CD4-positive, alpha-beta T cell (primary cell): Measurements from ENCODE around the gene NPBWR2. TPM values are rescaled to one million over a fixed set of nuclear protein-coding genes. Genes with fewer than 3 reads are reported as not detected.

Source experiments
- ATAC-seq: fragments of 200-7000 bp; cut with Tn5 transposase; one replicate; pipeline ENCODE4 v1.10.0; 2022; ENCODE audit warnings: mild to moderate bottlenecking; ENCODE audit not compliant: poor library complexity
- CTCF ChIA-PET: fragments of 350-600 bp; sonication (Branson Sonifier 250); formaldehyde crosslinking; loops from one replicate; lab custom pipeline; 2021; ENCODE audit warnings: antibody characterized with exemption, inconsistent platforms; lab: Charles Lee
- POLR2A ChIA-PET: fragments of 350-600 bp; sonication (Branson Sonifier 250); formaldehyde crosslinking; loops from one replicate; lab custom pipeline; 2021; ENCODE audit warnings: antibody characterized with exemption, inconsistent platforms; lab: Charles Lee
- DNase-seq, 14 experiments: peaks; one replicate each; pipeline ENCODE4 v3.0.0-alpha.2; 2013 to 2020; ENCODE audit warnings: mixed read lengths in 2 of 14
- H3K27ac ChIP-seq, 2 donors: one replicate each; pipeline versions ENCODE4 v1.5.1 to v1.7.0; 2013; ENCODE audit warnings: low read length in 2 of 2, low read depth in 1 of 2, mild to moderate bottlenecking in 1 of 2
- H3K27me3 ChIP-seq, 2 experiments: 1 replicate in 1 of 2; 2 replicates in 1 of 2; pipeline versions ENCODE4 v1.6.1 to v1.7.0; 2013; ENCODE audit warnings: low read length in 2 of 2, control low read depth in 1 of 2, mild to moderate bottlenecking in 1 of 2, moderate library complexity in 1 of 2; ENCODE audit not compliant: insufficient read depth in 2 of 2, control insufficient read depth in 1 of 2
- H3K36me3 ChIP-seq: one replicate; pipeline ENCODE4 v1.6.1; 2013; ENCODE audit warnings: low read length, control low read depth; ENCODE audit not compliant: insufficient read depth
- H3K4me1 ChIP-seq: one replicate; pipeline ENCODE4 v1.6.1; 2013; ENCODE audit warnings: low read length, control low read depth; ENCODE audit not compliant: insufficient read depth
- H3K4me3 ChIP-seq: one replicate; pipeline ENCODE4 v1.5.1; 2013; ENCODE audit warnings: mild to moderate bottlenecking, low read length, moderate library complexity
- H3K9me3 ChIP-seq, 2 experiments: 1 replicate in 1 of 2; 2 replicates in 1 of 2; pipeline versions ENCODE4 v1.6.1 to v1.7.0; 2013; ENCODE audit warnings: low read length in 2 of 2, mild to moderate bottlenecking in 2 of 2, control low read depth in 1 of 2, moderate library complexity in 1 of 2; ENCODE audit not compliant: control insufficient read depth in 1 of 2, insufficient read depth in 1 of 2
- H3K27ac Mint-ChIP-seq: one replicate; pipeline ENCODE4 v1.8.0; 2020; ENCODE audit warnings: mixed read lengths
- H3K27me3 Mint-ChIP-seq: one replicate; pipeline ENCODE4 v1.8.0; 2021; ENCODE audit warnings: mixed read lengths
- H3K36me3 Mint-ChIP-seq: one replicate; pipeline ENCODE4 v1.8.0; 2021; ENCODE audit warnings: low read depth, mixed read lengths
- H3K4me1 Mint-ChIP-seq: one replicate; pipeline ENCODE4 v1.8.0; 2021; ENCODE audit warnings: low read depth, mixed read lengths
- H3K4me3 Mint-ChIP-seq: one replicate; pipeline ENCODE4 v1.8.0; 2020; ENCODE audit warnings: mild to moderate bottlenecking, mixed read lengths
- H3K9me3 Mint-ChIP-seq: one replicate; pipeline ENCODE4 v1.8.0; 2020; ENCODE audit warnings: mixed read lengths
- intact Hi-C, 2 experiments: fragments of 100-400 bp; cut with DNase I in 1 of 2; cut with micrococcal nuclease in 1 of 2; formaldehyde crosslinking; loops; one replicate each; pipeline versions ENCODE4 v1.15.1 to v1.9.0; 2023 to 2025; cut with DNase I, micrococcal nuclease
- total RNA-seq, 174 experiments: library from RNA in 2 of 174; stranded (reverse) in 2 of 174; gene quantifications; one replicate each; pipeline ENCODE4 v1.2.3 and lab custom pipeline; 2021 to 2026
- TF ChIP-seq, protein P1 (sequence below): fragments of 200-600 bp; IDR thresholded peaks from one replicate; pipeline ENCODE4 v1.8.0; 2022; ENCODE audit warnings: antibody characterized with exemption, mild to moderate bottlenecking

Gene NPBWR2
- total RNA-seq, 2 experiments from 2014 or later = 0.38 to 0.47 TPM

DNA sequence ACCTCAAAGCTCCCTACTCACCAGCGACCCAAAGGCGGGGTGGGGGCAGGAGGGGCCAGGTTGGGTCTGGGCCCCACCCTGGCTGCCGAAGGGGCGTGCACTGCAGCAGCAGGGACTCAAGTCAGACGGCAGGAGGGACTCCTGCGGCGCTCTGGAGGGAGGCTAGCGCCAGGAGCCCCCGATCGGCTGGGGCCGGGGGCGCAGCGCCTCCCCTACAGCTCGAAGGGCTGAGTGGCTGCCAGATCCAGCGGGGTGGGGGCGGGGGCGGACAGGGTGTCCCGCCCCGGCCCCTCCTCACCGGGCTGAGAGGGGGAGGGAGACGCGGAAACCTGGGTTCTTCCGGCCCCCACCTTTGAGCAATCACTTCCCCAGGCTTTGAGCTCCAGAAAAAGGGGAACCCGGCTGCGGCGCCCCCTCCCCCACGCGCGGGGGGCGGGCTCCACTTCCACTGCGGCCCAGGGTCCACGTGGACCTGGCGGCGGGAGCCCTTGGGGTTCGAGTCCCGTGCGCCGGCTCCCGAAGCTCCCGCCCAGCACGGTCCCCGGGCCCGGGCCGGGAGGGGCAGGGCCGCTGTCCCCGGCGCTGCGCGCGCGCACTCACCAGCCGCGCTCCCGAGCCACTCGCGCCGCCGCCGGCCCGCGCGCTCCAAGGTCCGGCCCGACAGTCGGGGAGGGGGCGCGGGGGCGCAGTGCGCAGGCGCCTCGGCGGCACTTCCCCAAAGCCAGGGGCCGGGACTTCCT lies 27.9 kb downstream of the NPBWR2 start, which contains the start of gene RGS19:
RGS19 (minus strand) TSS at position 246 of the 740 bp plus-strand sequence. CDS start 2,632 bp downstream, outside the sequence.
- H3K9me3 Mint-ChIP-seq = no peaks in the 10 kb centered on the region
- no peaks in the 10 kb centered on the region for H3K9me3 ChIP-seq
- DNase-seq (peak in 13 of 14 experiments; percentile 42 to 87 (median 68)), ATAC-seq (peak; percentile 33)
- peaks cover 22% of the 10 kb centered on the region for H3K36me3 ChIP-seq
- ChIA-PET CTCF (interaction anchor here (1.0 to 1.2 kb wide), 2 partner anchors 22 to 23 kb away, joined by 3 read pairs; no protein-coding TSS in a partner anchor), POLR2A (interaction anchor here (0.7 to 3.7 kb wide), 14 partner anchors 9 to 444 kb away, joined by 3 to 30 read pairs (median 5); partner anchors contain the start of genes DNAJC5, PCMTD2, PRPF6 and TCEA2)
- peak within 1 kb of the TSS; percentile 91 for H3K4me3 Mint-ChIP-seq
- peaks cover 46% of the 10 kb centered on the region for H3K4me1 Mint-ChIP-seq
- intact Hi-C loops = loop anchor here (1.0 to 5.0 kb wide), 5 partner anchors 16 to 173 kb away; partner anchors contain the start of gene TCEA2 (in 2 of the 2)
- H3K4me1 ChIP-seq = peaks cover 63% of the 10 kb centered on the region
- peaks cover 17% of the 10 kb centered on the region for H3K36me3 Mint-ChIP-seq
- no peaks in the 10 kb centered on the region for H3K27me3 ChIP-seq
- TF ChIP-seq, protein P1, sequence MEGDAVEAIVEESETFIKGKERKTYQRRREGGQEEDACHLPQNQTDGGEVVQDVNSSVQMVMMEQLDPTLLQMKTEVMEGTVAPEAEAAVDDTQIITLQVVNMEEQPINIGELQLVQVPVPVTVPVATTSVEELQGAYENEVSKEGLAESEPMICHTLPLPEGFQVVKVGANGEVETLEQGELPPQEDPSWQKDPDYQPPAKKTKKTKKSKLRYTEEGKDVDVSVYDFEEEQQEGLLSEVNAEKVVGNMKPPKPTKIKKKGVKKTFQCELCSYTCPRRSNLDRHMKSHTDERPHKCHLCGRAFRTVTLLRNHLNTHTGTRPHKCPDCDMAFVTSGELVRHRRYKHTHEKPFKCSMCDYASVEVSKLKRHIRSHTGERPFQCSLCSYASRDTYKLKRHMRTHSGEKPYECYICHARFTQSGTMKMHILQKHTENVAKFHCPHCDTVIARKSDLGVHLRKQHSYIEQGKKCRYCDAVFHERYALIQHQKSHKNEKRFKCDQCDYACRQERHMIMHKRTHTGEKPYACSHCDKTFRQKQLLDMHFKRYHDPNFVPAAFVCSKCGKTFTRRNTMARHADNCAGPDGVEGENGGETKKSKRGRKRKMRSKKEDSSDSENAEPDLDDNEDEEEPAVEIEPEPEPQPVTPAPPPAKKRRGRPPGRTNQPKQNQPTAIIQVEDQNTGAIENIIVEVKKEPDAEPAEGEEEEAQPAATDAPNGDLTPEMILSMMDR = no peak
- peak within 1 kb of the TSS; percentile 93 for H3K4me3 ChIP-seq
- H3K27ac ChIP-seq = peak within 1 kb of the TSS; percentile 61 to 80
- peak within 1 kb of the TSS; percentile 86 for H3K27ac Mint-ChIP-seq
- no peaks in the 10 kb centered on the region for H3K27me3 Mint-ChIP-seq

DNA sequence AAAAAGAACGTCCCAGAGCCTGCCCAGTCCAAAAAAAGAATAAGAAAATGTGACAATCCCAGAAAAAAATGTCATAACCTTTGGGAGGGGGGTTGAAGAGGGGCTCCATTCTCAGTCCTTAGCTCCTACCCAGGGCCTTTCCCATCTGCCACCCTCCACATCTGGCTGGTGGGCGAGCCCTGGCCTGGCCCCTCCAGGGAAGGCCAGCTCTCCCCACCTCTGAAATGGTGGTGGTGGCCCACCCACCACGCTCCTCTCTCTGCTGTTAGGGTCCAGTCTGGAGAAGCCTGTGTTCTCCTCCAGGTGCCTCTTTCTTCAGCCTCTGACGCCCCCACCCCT lies 28.5 kb downstream of the NPBWR2 start:
- peak overlapping the region; percentile 93 for H3K4me3 ChIP-seq
- intact Hi-C loops = loop anchor here (1.0 to 5.0 kb wide), 3 partner anchors 16 to 37 kb away; partner anchors contain the start of gene TCEA2 (in 2 of the 2)

More for the DNA sequence above, 28.5 kb downstream of the NPBWR2 start:
- ATAC-seq = no peak
- Histone ChIP-seq H3K36me3 (peaks cover 27% of the 10 kb centered on the region), H3K27me3 (no peaks in the 10 kb centered on the region), H3K27ac (peak overlapping the region; percentile 57 to 80), H3K4me1 (peaks cover 59% of the 10 kb centered on the region), H3K9me3 (no peaks in the 10 kb centered on the region)
- CTCF ChIA-PET = interaction anchor here (1.0 to 1.2 kb wide), 2 partner anchors 21 to 24 kb away, joined by 3 read pairs; no protein-coding TSS in a partner anchor
- H3K4me3 Mint-ChIP-seq = peak overlapping the region; percentile 91
- H3K27ac Mint-ChIP-seq = peak overlapping the region; percentile 86
- no peaks in the 10 kb centered on the region for H3K27me3 Mint-ChIP-seq
- no peaks in the 10 kb centered on the region for H3K9me3 Mint-ChIP-seq
- POLR2A ChIA-PET = interaction anchor here (0.9 to 3.7 kb wide), 12 partner anchors 9 to 444 kb away, joined by 3 to 30 read pairs (median 6); partner anchors contain the start of genes DNAJC5, PCMTD2, PRPF6 and TCEA2
- peaks cover 42% of the 10 kb centered on the region for H3K4me1 Mint-ChIP-seq
- TF ChIP-seq, protein P1 = no peak
- H3K36me3 Mint-ChIP-seq = peaks cover 22% of the 10 kb centered on the region
- DNase-seq = no peak
